ENCODE data around the gene ASCL2. TPM values are rescaled to one million over a fixed set of nuclear protein-coding genes. Genes with fewer than 3 reads are reported as not detected.

ASCL2 gene
- total and polyA plus RNA-seq, 2 of the 4 experiments (the other 2 are of a cell fraction) = not detected

GRCh38 chr11:2265396-2265795 lies 5.0 kb downstream of the ASCL2 start:
- no CpG with 5 or more reads among the region's 2 CpGs for WGBS, 2 experiments (ENCODE audit: extremely low coverage in 2 of 2, insufficient read length in 1 of 2)
- H3K9me3 ChIP-seq (ENCODE audit: control insufficient read depth, insufficient read depth, low read length) = no peaks in the 10 kb centered on the region
- no peaks in the 10 kb centered on the region for H3K9me1 ChIP-seq (ENCODE audit: insufficient read depth, low read length)
- TF ChIP-seq USF2 (IDR thresholded peaks at IDR 0.05; ENCODE audit: low read depth, low read length) (no peak), BHLHE40 (IDR thresholded peaks at IDR 0.05; ENCODE audit: low read depth, low read length) (no peak), RCOR1 (IDR thresholded peaks at IDR 0.05; ENCODE audit: insufficient replicate concordance, low read length) (no peak), CEBPB (IDR thresholded peaks at IDR 0.05; ENCODE audit: low read depth, low read length) (no peak), MAFK (IDR thresholded peaks at IDR 0.05; ENCODE audit: low read depth, low read length) (no peak), SMC3 (IDR thresholded peaks at IDR 0.05; ENCODE audit: low read depth, low read length) (no peak)
- no peak overlapping the region for H2BK20ac ChIP-seq (ENCODE audit: low read depth, low read length)
- no peaks in the 10 kb centered on the region for H3K79me1 ChIP-seq (ENCODE audit: low read depth in 1 of 2, low read length in 2 of 2)
- no peak overlapping the region for H3K56ac ChIP-seq (ENCODE audit: extremely low read depth, insufficient read depth, low read length)
- H3K4me3 ChIP-seq (ENCODE audit: insufficient read depth, low read depth, low read length) = no peak overlapping the region
- H3K36me3 ChIP-seq (ENCODE audit: control insufficient read depth, insufficient read depth, low read length) = no peaks in the 10 kb centered on the region
- ATAC-seq (ENCODE audit: low read depth) = no peak
- ChIA-PET POLR2A (ENCODE audit: unreplicated experiment) (no interaction called here), CTCF (no interaction called here)
- H4K8ac ChIP-seq (ENCODE audit: low read depth in 2 of 2, low read length in 2 of 2) = no peak overlapping the region
- no peak overlapping the region for H3K9ac ChIP-seq (ENCODE audit: low read depth, low read length)
- no peak overlapping the region for H4K5ac ChIP-seq (ENCODE audit: low read depth, low read length)
- H2AK9ac ChIP-seq (replicated peaks; ENCODE audit: low read depth, low read length, poor library complexity) = no peak overlapping the region
- no peak overlapping the region for H3K27ac ChIP-seq (ENCODE audit: insufficient read depth, low read length)
- DNase-seq = no peak
- H3K18ac ChIP-seq (ENCODE audit: low read depth, low read length) = no peak overlapping the region
- no peak overlapping the region for H3K23ac ChIP-seq (ENCODE audit: low read depth, low read length)
- H3K4me1 ChIP-seq (ENCODE audit: control insufficient read depth, insufficient read depth, low read length) = no peaks in the 10 kb centered on the region
- dilution Hi-C loops (cut with HindIII; ENCODE audit: low sequenced_read_pairs, unreplicated experiment) (no loop called here), intact Hi-C loops (cut with micrococcal nuclease) (no loop called here), in situ Hi-C loops (cut with MboI; ENCODE audit: low sequenced_read_pairs) (no loop called here)
- H2AFZ ChIP-seq (replicated peaks; ENCODE audit: low read length, poor library complexity) = no peak overlapping the region
- H2BK120ac ChIP-seq (ENCODE audit: low read depth, low read length) = no peak overlapping the region
- no TSS peak for BruUV-seq (replicated peaks)
- H3K4ac ChIP-seq (ENCODE audit: low read depth, low read length) = no peak overlapping the region
- no peak overlapping the region for H3K14ac ChIP-seq (replicated peaks; ENCODE audit: low read depth, low read length)
- H3K4me2 ChIP-seq (ENCODE audit: low read depth, low read length) = no peak overlapping the region
- no peaks in the 10 kb centered on the region for H4K20me1 ChIP-seq (ENCODE audit: insufficient read depth, low read length)
- H3K27me3 ChIP-seq (ENCODE audit: control insufficient read depth, insufficient read depth, low read length) = peaks cover 62% of the 10 kb centered on the region
- H2BK5ac ChIP-seq (ENCODE audit: low read depth, low read length, poor library complexity, severe bottlenecking) = no peak overlapping the region
- no peak overlapping the region for H2BK15ac ChIP-seq (ENCODE audit: low read depth, low read length)
- H2AK5ac ChIP-seq (ENCODE audit: low read depth, low read length) = no peak overlapping the region
- H4K91ac ChIP-seq (ENCODE audit: insufficient read depth, low read depth, low read length) = no peak overlapping the region

All from IMR-90 (cell line).